Heart right ventricle (tissue), 16 donors: ENCODE measurements around the gene DCAF16. TPM values are rescaled to one million over a fixed set of nuclear protein-coding genes. Genes with fewer than 3 reads are reported as not detected.

Experiments used
- ATAC-seq, 8 donors: fragments of 200-7000 bp; cut with Tn5 transposase; one replicate each; pipeline ENCODE4 v1.9.1; 2020; ENCODE audit warnings: mild to moderate bottlenecking in 8 of 8, moderate library complexity in 8 of 8, moderate number of reproducible peaks in 1 of 8
- DNase-seq, 2 donors: peaks; one replicate each; pipeline ENCODE4 v3.0.0-alpha.2; 2020
- H3K27ac ChIP-seq, 10 donors: fragments of 200-600 bp; sonication (generic) in 2 of 10; one replicate each; pipeline versions ENCODE4 v1.5.0 to v1.8.0; 2020 to 2022; ENCODE audit warnings: mild to moderate bottlenecking in 3 of 10
- H3K27me3 ChIP-seq, 7 donors: fragments of 200-600 bp; one replicate each; pipeline ENCODE4 v1.8.0; 2021 to 2022; ENCODE audit warnings: mild to moderate bottlenecking in 2 of 7
- H3K36me3 ChIP-seq, 9 donors: fragments of 200-600 bp; sonication (generic) in 1 of 9; one replicate each; pipeline versions ENCODE4 v1.5.0 to v1.8.0; 2020 to 2022; ENCODE audit warnings: mild to moderate bottlenecking in 2 of 9
- H3K4me1 ChIP-seq, 9 donors: fragments of 200-600 bp; sonication (generic) in 1 of 9; one replicate each; pipeline versions ENCODE4 v1.5.0 to v1.8.0; 2020 to 2022; ENCODE audit warnings: mild to moderate bottlenecking in 4 of 9
- H3K4me3 ChIP-seq, 10 donors: fragments of 200-600 bp; sonication (generic) in 2 of 10; one replicate each; pipeline versions ENCODE4 v1.5.0 to v1.8.0; 2020 to 2022; ENCODE audit warnings: mild to moderate bottlenecking in 7 of 10, moderate library complexity in 2 of 10
- H3K9me3 ChIP-seq, 11 donors: fragments of 200-600 bp in 10 of 11; sonication (generic) in 2 of 11; one replicate each; pipeline versions ENCODE4 v1.5.0 to v1.8.0; 2013 to 2022; ENCODE audit warnings: mild to moderate bottlenecking in 2 of 11, control low read depth in 1 of 11, moderate library complexity in 1 of 11
- CTCF ChIP-seq, 9 donors: fragments of 200-600 bp; sonication (generic) in 2 of 9; IDR thresholded peaks; one replicate each; pipeline versions ENCODE4 v1.5.0 to v1.8.0; 2021 to 2022; ENCODE audit warnings: antibody characterized with exemption in 9 of 9, mild to moderate bottlenecking in 5 of 9, moderate library complexity in 1 of 9
- WGBS, 2 donors: extraction: QIAGEN DNeasy Blood & Tissue Kit; methylation state at CpG; one replicate each; pipeline ENCODE4 v1.1.7; 2013; ENCODE audit warnings: inconsistent platforms in 1 of 2; 5-methylcytosine and 5-hydroxymethylcytosine counted together
- intact Hi-C, 10 donors: fragments of 100-400 bp; cut with DNase I; formaldehyde crosslinking; loops; one replicate each; pipeline versions ENCODE4 v1.11.1 to v1.14.2; 2022
- polyA plus RNA-seq, 2 donors: library from polyadenylated mRNA; stranded (reverse); fragments of 200-250 nt; gene quantifications; one replicate each; pipeline ENCODE4 v1.2.3, GENCODE V29; 2013
- total RNA-seq, 10 donors: library from RNA; stranded (reverse); fragmentation: NEBNext Ultra II Directional in 3 of 10; extraction: Animal tissue kit (Norgen Biotek cat#: 25700) in 3 of 10; gene quantifications; one replicate each; pipeline versions ENCODE4 v1.2.1 to v1.2.4, GENCODE V29; 2021 to 2023
- donor health status: Arrhythmogenic right ventricular cardiomyopathy.
- donor health status: ischemic (EF 13 %, LVEDD 7.1; RV severe dilation, severe dysfunction).
- donor health status: healthy with polysubstance abuse.
- donor health status: DM: no; HTN: yes; CAD: no.
- donor health status: DM: no; HTN: no; CAD: no.
- donor health status: ischemic (EF 25% LVEDD 6.9; RV normal size, moderate dysfunction).
- donor health status: ischemic (EF 25% LVEDD 5.7; RV mildly dilated, moderate dysfunction).
- donor health status: healthy.
- donor health status: DM: yes; HTN: yes; CAD: no.
- donor health status: Ischemic cardiomyopathy.
- donor health status: ischemic (EF 35%, LVEDD 5.7; RV mildly dilated, moderate dysfunction).
- donor health status: nonischemic (EF 11% LVEDD 7.7; RV severe dilation, severe dysfunction).
- donor health status: DM: yes; HTN: yes; CAD: no.
- donor health status: PGD.
- donor health status: ischemic (EF 29% LVEDD 5.4; RV normal size, mild dysfunction).
- donor health status: nonischemic (EF 23%, LVEDD 6.1; RV moderate dilation, normal function).

DCAF16 gene
- total and polyA plus RNA-seq, 12 donors: 5.6 to 22.0 (median 19.1) TPM

GRCh38 chr4:17814140-17814539 is 3.6 kb upstream of the DCAF16 start:
- Histone ChIP-seq H3K36me3 (no peaks in the 10 kb centered on the region), H3K4me3 (no peak overlapping the region), H3K4me1 (peaks cover 0 to 33% (median 13%) of the 10 kb centered on the region in 9 donors), H3K9me3 (no peaks in the 10 kb centered on the region), H3K27me3 (no peaks in the 10 kb centered on the region), H3K27ac (peak overlapping the region in 1 of 10 donors; percentile 29)
- DNase-seq: no peak
- 80 to 83% methylated on average over 3 of the region's 3 CpGs for WGBS, 2 donors
- ATAC-seq: no peak
- intact Hi-C loops: loop anchor here in 6 of 10 donors (5.0 to 10.0 kb wide), 8 partner anchors 199 to 781 kb away; partner anchors contain the start of genes LCORL (in 3 of the 6), LAP3 (in 1 of the 6) and MED28 (in 1 of the 6)
- no peak for TF ChIP-seq CTCF (IDR thresholded peaks at IDR 0.05)

GRCh38 chr4:17812801-17813200 is 2.2 kb upstream of the DCAF16 start:
- DNase-seq (no peak), ATAC-seq (no peak)
- H3K27me3 ChIP-seq: no peaks in the 10 kb centered on the region
- H3K36me3 ChIP-seq: no peaks in the 10 kb centered on the region
- H3K9me3 ChIP-seq: no peaks in the 10 kb centered on the region
- no peak overlapping the region for H3K4me3 ChIP-seq
- intact Hi-C loops: loop anchor here in 6 of 10 donors (5.0 to 10.0 kb wide), 8 partner anchors 198 to 782 kb away; partner anchors contain the start of genes LCORL (in 3 of the 6), LAP3 (in 1 of the 6) and MED28 (in 1 of the 6)
- TF ChIP-seq CTCF (IDR thresholded peaks at IDR 0.05): no peak
- 65 to 67% methylated on average over 3 of the region's 3 CpGs for WGBS, 2 donors
- peaks cover 0 to 47% (median 26%) of the 10 kb centered on the region in 9 donors for H3K4me1 ChIP-seq
- no peak overlapping the region for H3K27ac ChIP-seq

GRCh38 chr4:17812125-17812524 is 1.6 kb upstream of the DCAF16 start:
- Histone ChIP-seq H3K27me3 (no peaks in the 10 kb centered on the region), H3K36me3 (no peaks in the 10 kb centered on the region), H3K4me1 (peaks cover 0 to 53% (median 33%) of the 10 kb centered on the region in 9 donors), H3K27ac (no peak overlapping the region), H3K4me3 (peak overlapping the region in 1 of 10 donors; percentile 85), H3K9me3 (no peaks in the 10 kb centered on the region)
- no peak for TF ChIP-seq CTCF (IDR thresholded peaks at IDR 0.05)
- ATAC-seq (no peak), DNase-seq (no peak)
- 10 to 16% methylated on average over 3 of the region's 3 CpGs for WGBS, 2 donors
- intact Hi-C loops: loop anchor here in 6 of 10 donors (5.0 to 10.0 kb wide), 8 partner anchors 197 to 783 kb away; partner anchors contain the start of genes LCORL (in 3 of the 6), LAP3 (in 1 of the 6) and MED28 (in 1 of the 6)

GRCh38 chr4:17811078-17811603 is 584 bp upstream of the DCAF16 start:
- no peaks in the 10 kb centered on the region for H3K27me3 ChIP-seq
- TF ChIP-seq CTCF (IDR thresholded peaks at IDR 0.05): no peak
- H3K27ac ChIP-seq: peak overlapping the region in 2 of 10 donors; percentile 97
- DNase-seq (peak in 1 of 2 donors; percentile 25), ATAC-seq (peak in 2 of 8 donors; percentile 16 to 56)
- H3K4me3 ChIP-seq: peak overlapping the region; percentile 63 to 91 (median 84)
- peaks cover 0 to 63% (median 41%) of the 10 kb centered on the region in 9 donors for H3K4me1 ChIP-seq
- intact Hi-C loops: loop anchor here in 7 of 10 donors (2.0 to 10.0 kb wide), 9 partner anchors 196 to 784 kb away; partner anchors contain the start of genes LCORL (in 3 of the 7), LAP3 (in 1 of the 7) and MED28 (in 1 of the 7)
- H3K36me3 ChIP-seq: no peaks in the 10 kb centered on the region
- no peaks in the 10 kb centered on the region for H3K9me3 ChIP-seq
- 0 to 1% methylated on average over 36 to 48 of the region's 48 CpGs for WGBS, 2 donors
